Astrocyte (in vitro differentiated cells and primary cell): Measurements from ENCODE around the gene SPR. TPM values are rescaled to one million over a fixed set of nuclear protein-coding genes. Genes with fewer than 3 reads are reported as not detected.

Experiments
- DNase-seq: peaks from one replicate; pipeline ENCODE4 v3.0.0-alpha.2; 2010; ENCODE audit warnings: low read depth
- FAIRE-seq: peaks from 2 replicates; lab custom pipeline; 2011; peaks lifted over from hg19 to GRCh38; lab: Jason Lieb, UNC
- H2AFZ ChIP-seq: 2 replicates; pipeline ENCODE4 v1.6.0; 2012; ENCODE audit warnings: low read depth, low read length, inconsistent platforms
- H3K27ac ChIP-seq: 2 replicates; pipeline ENCODE4 v1.5.1; 2011; ENCODE audit warnings: low read depth, low read length, inconsistent platforms
- H3K27me3 ChIP-seq: 2 replicates; pipeline ENCODE4 v1.6.0; 2011; ENCODE audit warnings: low read length, inconsistent platforms; ENCODE audit not compliant: insufficient read depth
- H3K36me3 ChIP-seq: 2 replicates; pipeline ENCODE4 v1.5.1; 2011; ENCODE audit warnings: low read length, inconsistent platforms; ENCODE audit not compliant: insufficient read depth
- H3K4me1 ChIP-seq: 2 replicates; pipeline ENCODE4 v1.5.1; 2011; ENCODE audit warnings: low read length, inconsistent platforms; ENCODE audit not compliant: insufficient read depth
- H3K4me2 ChIP-seq: 2 replicates; pipeline ENCODE4 v1.6.0; 2012; ENCODE audit warnings: low read length, inconsistent platforms
- H3K4me3 ChIP-seq: 2 replicates; pipeline ENCODE4 v1.5.1; 2011; ENCODE audit warnings: low read depth, mild to moderate bottlenecking, low read length, inconsistent platforms; ENCODE audit not compliant: insufficient read depth
- H3K79me2 ChIP-seq: 2 replicates; pipeline ENCODE4 v1.6.0; 2012; ENCODE audit warnings: mild to moderate bottlenecking, low read length, inconsistent platforms; ENCODE audit not compliant: insufficient read depth
- H3K9ac ChIP-seq: 2 replicates; pipeline ENCODE4 v1.6.0; 2012; ENCODE audit warnings: mild to moderate bottlenecking, low read length, inconsistent platforms
- H3K9me3 ChIP-seq: 2 replicates; pipeline ENCODE4 v1.5.1; 2012; ENCODE audit warnings: low read depth, mild to moderate bottlenecking, low read length, inconsistent platforms; ENCODE audit not compliant: insufficient read depth
- H4K20me1 ChIP-seq: 2 replicates; pipeline ENCODE4 v1.6.0; 2012; ENCODE audit warnings: low read length, inconsistent platforms; ENCODE audit not compliant: insufficient read depth
- H3K27ac Mint-ChIP-seq: one replicate; pipeline ENCODE4 v1.8.0; 2021; ENCODE audit warnings: mild to moderate bottlenecking, mixed read lengths; ENCODE audit not compliant: unreplicated experiment
- H3K27me3 Mint-ChIP-seq: one replicate; pipeline ENCODE4 v1.8.0; 2021; ENCODE audit warnings: low read depth, mixed read lengths; ENCODE audit not compliant: unreplicated experiment
- H3K36me3 Mint-ChIP-seq: one replicate; pipeline ENCODE4 v1.8.0; 2021; ENCODE audit warnings: low read depth, mixed read lengths; ENCODE audit not compliant: unreplicated experiment
- H3K4me1 Mint-ChIP-seq: one replicate; pipeline ENCODE4 v1.8.0; 2021; ENCODE audit warnings: low read depth, mixed read lengths; ENCODE audit not compliant: unreplicated experiment
- H3K4me3 Mint-ChIP-seq: one replicate; pipeline ENCODE4 v1.8.0; 2021; ENCODE audit warnings: mild to moderate bottlenecking, moderate library complexity, mixed read lengths; ENCODE audit not compliant: unreplicated experiment
- H3K9me3 Mint-ChIP-seq: one replicate; pipeline ENCODE4 v1.8.0; 2021; ENCODE audit warnings: mild to moderate bottlenecking, mixed read lengths; ENCODE audit not compliant: unreplicated experiment
- CTCF ChIP-seq: IDR thresholded peaks from 2 replicates; pipeline ENCODE4 v1.5.1; 2011; ENCODE audit warnings: low read depth, mild to moderate bottlenecking, inconsistent platforms, low read length, moderate library complexity; ENCODE audit not compliant: insufficient read depth
- EZH2 ChIP-seq: IDR thresholded peaks from 2 replicates; pipeline ENCODE4 v1.6.1; 2012; ENCODE audit warnings: mild to moderate bottlenecking, low read length, inconsistent platforms; ENCODE audit not compliant: insufficient read depth
- total RNA-seq: library from RNA; stranded (reverse); gene quantifications from 2 replicates; pipeline ENCODE4 v1.2.1, GENCODE V29; 2021

SPR gene
- total RNA-seq, 1 donor from 2014 or later: 23.6 TPM

- FAIRE-seq (no peak), DNase-seq (no peak)
- Histone ChIP-seq H3K9ac (no peak overlapping the region), H3K27me3 (peaks cover 96% of the 10 kb centered on the region), H3K36me3 (no peaks in the 10 kb centered on the region), H3K4me1 (peaks cover 9% of the 10 kb centered on the region), H4K20me1 (peaks cover 21% of the 10 kb centered on the region), H3K79me2 (no peaks in the 10 kb centered on the region), H3K27ac (no peak overlapping the region), H3K4me3 (peak overlapping the region; percentile 42), H3K9me3 (peaks cover 16% of the 10 kb centered on the region), H3K4me2 (peak overlapping the region; percentile 82), H2AFZ (peak overlapping the region; percentile 60)
- TF ChIP-seq EZH2 (no peak), CTCF (no peak)
- no peak overlapping the region for H3K4me3 Mint-ChIP-seq
- peaks cover 57% of the 10 kb centered on the region for H3K27me3 Mint-ChIP-seq
- no peaks in the 10 kb centered on the region for H3K4me1 Mint-ChIP-seq
- H3K36me3 Mint-ChIP-seq: no peaks in the 10 kb centered on the region
- H3K9me3 Mint-ChIP-seq: peaks cover 3% of the 10 kb centered on the region
- H3K27ac Mint-ChIP-seq: no peak overlapping the region
Measured at GRCh38 chr2:72921088-72921851, 34.1 kb downstream of the SPR start.

GRCh38 chr2:72921853-72922252 is 34.6 kb downstream of the SPR start:
- Mint-ChIP-seq H3K27me3 (peaks cover 55% of the 10 kb centered on the region), H3K36me3 (no peaks in the 10 kb centered on the region), H3K4me3 (no peak overlapping the region), H3K27ac (no peak overlapping the region), H3K9me3 (peaks cover 3% of the 10 kb centered on the region), H3K4me1 (no peaks in the 10 kb centered on the region)
- no peak for FAIRE-seq
- peaks cover 96% of the 10 kb centered on the region for H3K27me3 ChIP-seq
- H3K36me3 ChIP-seq: no peaks in the 10 kb centered on the region
- H3K9ac ChIP-seq: no peak overlapping the region
- H3K4me3 ChIP-seq: no peak overlapping the region
- H3K27ac ChIP-seq: no peak overlapping the region
- peaks cover 21% of the 10 kb centered on the region for H4K20me1 ChIP-seq
- H2AFZ ChIP-seq: no peak overlapping the region
- peaks cover 7% of the 10 kb centered on the region for H3K4me1 ChIP-seq
- H3K9me3 ChIP-seq: peaks cover 16% of the 10 kb centered on the region
- no peak overlapping the region for H3K4me2 ChIP-seq
- TF ChIP-seq CTCF: no peak
- no peak for TF ChIP-seq EZH2
- DNase-seq: no peak
- H3K79me2 ChIP-seq: no peaks in the 10 kb centered on the region

GRCh38 chr2:72923833-72924352 is 36.7 kb downstream of the SPR start:
- H2AFZ ChIP-seq: no peak overlapping the region
- Mint-ChIP-seq H3K4me3 (no peak overlapping the region), H3K36me3 (no peaks in the 10 kb centered on the region), H3K4me1 (no peaks in the 10 kb centered on the region), H3K27me3 (peaks cover 47% of the 10 kb centered on the region), H3K9me3 (peaks cover 3% of the 10 kb centered on the region), H3K27ac (peak overlapping the region; percentile 4)
- H3K27me3 ChIP-seq: peaks cover 99% of the 10 kb centered on the region
- TF ChIP-seq EZH2: no peak
- no peak for TF ChIP-seq CTCF
- no peaks in the 10 kb centered on the region for H3K36me3 ChIP-seq
- H4K20me1 ChIP-seq: peaks cover 15% of the 10 kb centered on the region
- H3K9ac ChIP-seq: no peak overlapping the region
- FAIRE-seq (no peak), DNase-seq (no peak)
- peak overlapping the region; percentile 21 for H3K4me2 ChIP-seq
- no peaks in the 10 kb centered on the region for H3K79me2 ChIP-seq
- H3K27ac ChIP-seq: no peak overlapping the region
- H3K4me3 ChIP-seq: no peak overlapping the region
- peaks cover 16% of the 10 kb centered on the region for H3K9me3 ChIP-seq
- H3K4me1 ChIP-seq: peaks cover 4% of the 10 kb centered on the region
